Stimulated activated effector memory CD8-positive, alpha-beta T cell treated with anti-CD3 and anti-CD28 coated beads, Interleukin-12 subunit alpha, Interleukin-12 subunit beta, amount 100 ng/mL, for 72 hours (primary cell): ENCODE data around the gene GABRB2.

Source experiments
- ATAC-seq: fragments of 150-1000 bp; cut with Tn5 transposase; 2 replicates; pipeline ENCODE4 v1.10.0; 2021
- DNase-seq, 2 donors: peaks; one replicate each; pipeline ENCODE4 v3.0.0; 2021 to 2022; ENCODE audit warnings: low spot score in 2 of 2
- H3K27ac Mint-ChIP-seq: one replicate; pipeline ENCODE4 v1.8.0; 2022; ENCODE audit warnings: mild to moderate bottlenecking, mixed read lengths
- H3K36me3 Mint-ChIP-seq: one replicate; pipeline ENCODE4 v1.8.0; 2022; ENCODE audit warnings: mild to moderate bottlenecking, mixed read lengths
- H3K4me1 Mint-ChIP-seq: one replicate; pipeline ENCODE4 v1.8.0; 2022; ENCODE audit warnings: mixed read lengths
- H3K4me3 Mint-ChIP-seq: one replicate; pipeline ENCODE4 v1.8.0; 2022; ENCODE audit warnings: mild to moderate bottlenecking, mixed read lengths
- H3K9me3 Mint-ChIP-seq: one replicate; pipeline ENCODE4 v1.8.0; 2022; ENCODE audit warnings: mixed read lengths

Gene GABRB2

DNA sequence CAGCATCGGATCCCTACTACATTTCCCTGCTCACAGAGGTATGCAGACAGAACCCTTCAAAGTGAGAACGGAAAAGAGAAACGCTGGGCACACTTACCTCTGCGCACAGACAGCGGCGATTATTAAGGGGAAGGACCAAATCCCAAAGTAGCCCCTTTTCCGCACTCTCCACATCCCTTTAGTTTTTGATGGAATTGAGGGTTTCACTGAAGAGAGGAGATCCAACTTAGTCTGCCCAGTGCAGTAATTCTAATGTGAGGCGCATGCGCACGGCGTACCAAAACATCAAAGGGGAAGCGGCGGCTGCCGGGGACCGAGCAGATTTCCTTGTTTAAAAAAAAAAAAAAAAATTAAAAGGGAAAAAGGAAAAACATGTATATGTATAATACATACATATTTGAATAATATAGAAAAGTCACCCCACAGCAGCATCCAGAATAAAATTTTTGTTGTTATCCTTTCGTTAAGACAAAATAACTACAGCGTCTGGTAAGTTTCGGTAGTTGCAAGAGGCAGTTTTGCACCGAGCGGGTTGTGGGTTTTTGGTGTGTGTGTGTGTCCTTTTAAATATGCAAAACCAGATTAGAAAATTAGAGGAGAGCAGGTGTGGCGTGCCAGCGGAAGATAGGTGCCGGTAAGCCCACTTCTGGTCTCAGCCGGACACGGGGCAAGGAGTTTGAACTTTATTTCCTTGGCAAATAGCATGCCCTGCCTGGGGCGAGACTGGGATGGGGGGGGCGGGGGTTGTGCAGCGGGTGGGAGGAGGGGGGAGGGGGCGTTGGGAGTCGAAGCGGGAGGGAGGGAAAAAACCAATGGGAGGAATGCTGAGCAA is at the start of gene GABRB2:
Gene GABRB2 (minus strand): TSS at position 256 of the 832 bp plus-strand sequence. CDS start 82 bp downstream, at position 174.
- DNase-seq (no peak), ATAC-seq (no peak)
- Mint-ChIP-seq H3K9me3 (peaks cover under 1% of the 10 kb centered on the region), H3K4me3 (peak within 1 kb of the TSS; percentile 30), H3K36me3 (no peaks in the 10 kb centered on the region), H3K27ac (no peak within 1 kb of the TSS), H3K4me1 (peaks cover 11% of the 10 kb centered on the region)

DNA sequence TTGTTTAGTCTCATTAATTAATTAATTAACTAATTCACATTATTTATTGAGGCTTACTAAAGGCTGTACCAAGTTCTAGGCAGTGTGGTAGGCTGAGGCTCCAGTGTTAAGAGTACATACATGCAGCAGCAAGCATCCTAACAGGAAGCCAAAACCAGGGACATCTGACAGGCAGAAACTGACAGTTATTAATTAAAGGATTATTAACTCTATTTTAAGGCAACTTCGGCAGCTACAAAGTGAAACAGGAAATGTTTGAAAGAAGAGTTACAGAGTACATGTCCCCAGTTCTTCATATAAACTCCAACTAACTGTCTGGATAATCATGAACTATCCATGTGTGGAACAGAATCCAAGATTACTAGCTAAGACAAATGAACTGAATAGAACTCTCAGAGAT is 39.3 kb upstream of the GABRB2 start:
- H3K4me3 Mint-ChIP-seq: no peak overlapping the region
- DNase-seq: no peak
- peaks cover 3% of the 10 kb centered on the region for H3K9me3 Mint-ChIP-seq
- no peaks in the 10 kb centered on the region for H3K4me1 Mint-ChIP-seq
- ATAC-seq: no peak
- H3K36me3 Mint-ChIP-seq: no peaks in the 10 kb centered on the region
- H3K27ac Mint-ChIP-seq: no peak overlapping the region

DNA sequence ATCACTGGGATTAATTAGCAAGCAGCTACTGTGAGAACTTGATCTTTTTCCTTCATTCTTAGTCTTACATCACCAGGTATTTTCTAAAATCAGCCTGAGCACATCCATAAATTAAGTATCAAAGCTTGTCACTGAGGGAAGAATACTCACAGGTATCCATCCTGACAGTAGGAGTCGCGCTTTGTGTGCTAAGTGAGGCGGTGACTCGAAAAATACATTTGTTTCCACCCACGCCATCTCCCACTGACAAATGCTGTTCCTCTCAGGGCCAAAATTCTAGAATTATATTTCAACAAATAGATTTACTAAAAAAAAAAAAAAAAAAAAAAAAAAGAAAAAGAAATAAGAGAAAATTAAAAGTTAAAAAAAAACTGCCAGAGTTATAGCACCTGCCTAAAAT is 34.1 kb upstream of the GABRB2 start:
- Mint-ChIP-seq H3K9me3 (no peaks in the 10 kb centered on the region), H3K4me1 (no peaks in the 10 kb centered on the region), H3K36me3 (no peaks in the 10 kb centered on the region), H3K27ac (no peak overlapping the region), H3K4me3 (no peak overlapping the region)
- no peak for DNase-seq
- ATAC-seq: no peak

- H3K4me3 Mint-ChIP-seq: no peak overlapping the region
- DNase-seq (no peak), ATAC-seq (no peak)
- no peaks in the 10 kb centered on the region for H3K36me3 Mint-ChIP-seq
- H3K4me1 Mint-ChIP-seq: no peaks in the 10 kb centered on the region
- no peak overlapping the region for H3K27ac Mint-ChIP-seq
- peaks cover 4% of the 10 kb centered on the region for H3K9me3 Mint-ChIP-seq
Observed at GRCh38 chr5:161572914-161573313, 26.4 kb upstream of the GABRB2 start.

GRCh38 chr5:161566081-161566480 is 19.6 kb upstream of the GABRB2 start:
- DNase-seq: no peak
- H3K4me1 Mint-ChIP-seq: no peaks in the 10 kb centered on the region
- H3K27ac Mint-ChIP-seq: no peak overlapping the region
- no peaks in the 10 kb centered on the region for H3K36me3 Mint-ChIP-seq
- no peak overlapping the region for H3K4me3 Mint-ChIP-seq
- H3K9me3 Mint-ChIP-seq: peaks cover 9% of the 10 kb centered on the region
- no peak for ATAC-seq

DNA sequence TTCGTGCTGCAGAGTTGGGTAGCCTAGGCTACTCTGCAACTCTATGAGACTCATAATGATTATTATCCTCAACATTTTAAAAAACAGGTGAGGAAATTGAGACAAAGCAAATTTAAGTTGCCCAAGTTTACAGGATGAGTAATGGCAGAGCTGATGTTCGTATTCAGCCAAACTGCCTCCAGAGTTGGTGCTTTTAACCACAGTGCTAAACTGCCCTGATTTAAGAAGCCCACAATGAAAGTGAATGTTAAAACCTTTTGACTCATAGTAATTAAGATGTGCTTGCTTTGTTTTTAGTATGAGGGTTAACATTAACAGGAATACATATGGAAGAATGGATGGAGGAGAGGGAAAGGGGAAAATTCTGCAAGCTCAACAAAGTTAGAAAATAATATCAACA is 15.9 kb upstream of the GABRB2 start:
- H3K27ac Mint-ChIP-seq: no peak overlapping the region
- H3K4me3 Mint-ChIP-seq: no peak overlapping the region
- no peak for DNase-seq
- H3K36me3 Mint-ChIP-seq: no peaks in the 10 kb centered on the region
- no peaks in the 10 kb centered on the region for H3K4me1 Mint-ChIP-seq
- H3K9me3 Mint-ChIP-seq: peaks cover 16% of the 10 kb centered on the region
- ATAC-seq: no peak

GRCh38 chr5:161549106-161549505 is 2.6 kb upstream of the GABRB2 start:
- H3K27ac Mint-ChIP-seq: no peak overlapping the region
- H3K4me3 Mint-ChIP-seq: no peak overlapping the region
- H3K9me3 Mint-ChIP-seq: peaks cover 10% of the 10 kb centered on the region
- DNase-seq (no peak), ATAC-seq (peak; percentile 37)
- peaks cover 11% of the 10 kb centered on the region for H3K4me1 Mint-ChIP-seq
- no peaks in the 10 kb centered on the region for H3K36me3 Mint-ChIP-seq

- Mint-ChIP-seq H3K9me3 (peaks cover 5% of the 10 kb centered on the region), H3K4me1 (peaks cover 11% of the 10 kb centered on the region), H3K36me3 (no peaks in the 10 kb centered on the region), H3K27ac (no peak overlapping the region), H3K4me3 (no peak overlapping the region)
- DNase-seq (no peak), ATAC-seq (no peak)
Observed at GRCh38 chr5:161548487-161549094, 2.1 kb upstream of the GABRB2 start.

DNA sequence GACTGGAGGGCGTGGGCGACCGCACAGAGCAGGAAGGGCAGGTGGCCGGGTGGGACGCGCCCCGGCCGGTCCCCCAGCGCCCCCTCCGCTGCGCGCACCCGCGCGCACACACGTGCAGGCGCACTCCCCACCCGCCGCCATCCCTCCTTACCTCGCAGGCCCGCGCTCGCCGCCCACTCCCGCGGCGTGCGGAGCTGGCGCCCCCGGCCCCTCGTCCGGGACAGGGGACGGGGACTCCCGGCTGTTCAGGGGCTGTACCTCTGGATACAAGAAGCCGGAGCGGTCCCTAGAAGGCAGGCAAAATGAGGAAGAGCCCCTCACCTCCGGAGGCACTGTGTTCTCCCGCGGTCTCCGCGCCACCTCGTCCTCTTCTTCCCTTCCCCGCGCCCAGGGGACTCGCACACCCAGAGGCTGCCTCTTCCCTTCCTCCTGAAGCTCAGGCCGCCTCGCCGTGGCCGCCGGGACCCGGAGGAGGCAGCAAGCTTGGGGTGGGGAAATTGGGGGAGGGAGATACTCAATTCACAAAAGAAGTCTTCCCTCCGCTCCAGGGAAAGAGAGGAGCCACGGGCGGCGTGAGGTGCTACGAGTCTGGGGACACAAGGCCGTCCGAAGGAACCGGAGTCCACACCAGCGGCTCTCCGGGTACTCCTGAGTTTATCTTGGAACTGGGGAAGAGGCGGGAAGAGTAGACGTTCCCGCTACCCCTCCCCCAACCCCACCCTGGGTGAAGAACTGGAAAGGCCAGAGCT is 1.4 kb upstream of the GABRB2 start:
- Mint-ChIP-seq H3K9me3 (peaks cover 5% of the 10 kb centered on the region), H3K27ac (no peak overlapping the region), H3K36me3 (no peaks in the 10 kb centered on the region), H3K4me1 (peaks cover 11% of the 10 kb centered on the region), H3K4me3 (no peak overlapping the region)
- no peak for DNase-seq
- ATAC-seq: peak; percentile 26

DNA sequence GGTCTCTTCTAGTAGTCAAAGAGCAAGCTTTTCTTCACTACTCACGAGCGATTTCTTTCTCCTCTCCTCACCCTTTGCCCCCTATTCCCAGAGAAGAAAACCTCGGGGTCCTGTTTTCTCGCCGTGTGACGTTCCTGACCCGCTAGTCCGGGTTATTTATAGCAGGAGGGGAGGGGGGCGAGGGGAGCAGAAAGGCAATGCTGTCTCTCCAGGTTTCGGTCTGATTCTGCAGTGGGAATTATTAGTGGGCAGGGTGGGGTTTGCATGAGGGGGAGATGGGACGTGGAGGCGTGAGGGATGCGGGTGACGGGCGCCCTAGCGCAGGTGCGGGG is 847 bp upstream of the GABRB2 start:
- Mint-ChIP-seq H3K27ac (no peak overlapping the region), H3K4me1 (peaks cover 11% of the 10 kb centered on the region), H3K9me3 (peaks cover 5% of the 10 kb centered on the region), H3K4me3 (peak overlapping the region; percentile 30), H3K36me3 (no peaks in the 10 kb centered on the region)
- DNase-seq: no peak
- no peak for ATAC-seq

DNA sequence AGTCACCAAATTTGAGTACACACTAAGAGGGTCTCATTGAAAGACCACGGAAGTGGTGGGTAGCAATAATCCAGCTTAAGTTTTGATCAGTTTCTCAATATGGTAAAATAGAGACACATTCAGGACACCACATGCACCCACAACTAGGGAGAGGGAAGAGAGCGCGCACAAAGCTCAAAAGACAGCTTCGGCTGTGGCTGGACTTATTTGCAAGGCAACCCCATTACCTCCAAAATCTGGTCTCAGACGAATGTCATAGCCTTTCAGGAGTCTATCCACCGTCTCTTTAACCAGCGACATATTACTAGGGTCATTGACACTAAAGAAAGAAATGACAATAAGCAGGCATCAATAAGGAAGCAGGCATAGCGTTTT is 443 bp downstream of the GABRB2 start:
- peak overlapping the region; percentile 30 for H3K4me3 Mint-ChIP-seq
- DNase-seq: no peak

GRCh38 chr5:161545344-161546094 is 1.0 kb downstream of the GABRB2 start:
- H3K4me1 Mint-ChIP-seq: peaks cover 11% of the 10 kb centered on the region
- no peaks in the 10 kb centered on the region for H3K9me3 Mint-ChIP-seq
- H3K36me3 Mint-ChIP-seq: no peaks in the 10 kb centered on the region
- ATAC-seq: no peak
- H3K27ac Mint-ChIP-seq: no peak overlapping the region
- no peak overlapping the region for H3K4me3 Mint-ChIP-seq
- no peak for DNase-seq

More for the DNA sequence above, 443 bp downstream of the GABRB2 start:
- Mint-ChIP-seq H3K4me1 (peaks cover 11% of the 10 kb centered on the region), H3K36me3 (no peaks in the 10 kb centered on the region), H3K27ac (no peak overlapping the region), H3K9me3 (no peaks in the 10 kb centered on the region)
- no peak for ATAC-seq

- ATAC-seq (no peak), DNase-seq (no peak)
- Mint-ChIP-seq H3K27ac (no peak overlapping the region), H3K4me1 (peaks cover 11% of the 10 kb centered on the region), H3K4me3 (no peak overlapping the region), H3K36me3 (no peaks in the 10 kb centered on the region), H3K9me3 (peaks cover 4% of the 10 kb centered on the region)
Observed at GRCh38 chr5:161544350-161544765, 2.2 kb downstream of the GABRB2 start.

- Mint-ChIP-seq H3K27ac (no peak overlapping the region), H3K4me3 (no peak overlapping the region), H3K36me3 (no peaks in the 10 kb centered on the region), H3K4me1 (no peaks in the 10 kb centered on the region), H3K9me3 (peaks cover 17% of the 10 kb centered on the region)
- no peak for DNase-seq
- ATAC-seq: no peak
Observed at GRCh38 chr5:161539016-161539415, 7.5 kb downstream of the GABRB2 start.

- Mint-ChIP-seq H3K4me3 (no peak overlapping the region), H3K4me1 (no peaks in the 10 kb centered on the region), H3K27ac (no peak overlapping the region), H3K36me3 (no peaks in the 10 kb centered on the region), H3K9me3 (peaks cover 20% of the 10 kb centered on the region)
- no peak for DNase-seq
- no peak for ATAC-seq
Observed at GRCh38 chr5:161535762-161536161, 10.8 kb downstream of the GABRB2 start.
